Upper lobe of left lung (tissue), 4 donors: Measurements from ENCODE around the gene ABCA13.

ENCODE experiments used
- EP300 ChIP-seq, 4 donors: sonication (generic); formaldehyde crosslinking; IDR thresholded peaks; one replicate each; pipeline ENCODE4 v1.5.1; 2017; ENCODE audit warnings: antibody characterized with exemption in 4 of 4, control low read depth in 2 of 4
- POLR2A ChIP-seq, 4 donors: fragments of 450-650 bp; IDR thresholded peaks; one replicate each; pipeline ENCODE4 v1.5.1; 2016 to 2017; ENCODE audit warnings: antibody characterized with exemption in 4 of 4, mild to moderate bottlenecking in 2 of 4
- POLR2AphosphoS5 ChIP-seq, 2 donors: sonication (generic); formaldehyde crosslinking; IDR thresholded peaks; one replicate each; pipeline ENCODE4 v1.5.1; 2017; ENCODE audit warnings: antibody characterized with exemption in 2 of 2
- TF ChIP-seq, protein P1 (sequence below), 6 experiments: fragments of 450-650 bp in 4 of 6; fragments of 200-600 bp in 2 of 6; sonication (generic) in 2 of 6; IDR thresholded peaks; one replicate each; pipeline ENCODE4 v1.5.1; 2016 to 2019; ENCODE audit warnings: antibody characterized with exemption in 6 of 6

DNA sequence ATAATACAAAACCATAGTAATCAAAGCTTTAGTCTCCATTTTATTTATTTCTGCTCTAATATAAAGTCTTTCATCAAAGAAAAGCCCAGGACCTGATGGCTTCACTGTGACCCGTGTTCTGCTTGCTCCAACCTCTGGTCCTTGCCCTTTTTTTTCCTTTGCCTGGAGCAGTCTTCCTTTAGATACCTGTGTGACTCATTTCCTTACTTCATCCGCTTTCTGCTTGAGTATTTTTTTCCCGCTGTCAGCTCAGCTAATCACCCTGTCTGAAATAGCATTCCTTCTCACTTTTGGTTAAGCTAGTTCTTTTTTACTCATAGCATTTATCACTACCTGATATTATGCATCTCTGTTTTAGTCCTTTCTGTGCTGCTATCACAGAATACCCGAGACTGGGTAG lies 194.8 kb downstream of the ABCA13 start:
- TF ChIP-seq POLR2A (IDR thresholded peaks at IDR 0.05) (no peak), POLR2AphosphoS5 (IDR thresholded peaks at IDR 0.05) (no peak), EP300 (IDR thresholded peaks at IDR 0.05) (no peak)
- TF ChIP-seq, protein P1, sequence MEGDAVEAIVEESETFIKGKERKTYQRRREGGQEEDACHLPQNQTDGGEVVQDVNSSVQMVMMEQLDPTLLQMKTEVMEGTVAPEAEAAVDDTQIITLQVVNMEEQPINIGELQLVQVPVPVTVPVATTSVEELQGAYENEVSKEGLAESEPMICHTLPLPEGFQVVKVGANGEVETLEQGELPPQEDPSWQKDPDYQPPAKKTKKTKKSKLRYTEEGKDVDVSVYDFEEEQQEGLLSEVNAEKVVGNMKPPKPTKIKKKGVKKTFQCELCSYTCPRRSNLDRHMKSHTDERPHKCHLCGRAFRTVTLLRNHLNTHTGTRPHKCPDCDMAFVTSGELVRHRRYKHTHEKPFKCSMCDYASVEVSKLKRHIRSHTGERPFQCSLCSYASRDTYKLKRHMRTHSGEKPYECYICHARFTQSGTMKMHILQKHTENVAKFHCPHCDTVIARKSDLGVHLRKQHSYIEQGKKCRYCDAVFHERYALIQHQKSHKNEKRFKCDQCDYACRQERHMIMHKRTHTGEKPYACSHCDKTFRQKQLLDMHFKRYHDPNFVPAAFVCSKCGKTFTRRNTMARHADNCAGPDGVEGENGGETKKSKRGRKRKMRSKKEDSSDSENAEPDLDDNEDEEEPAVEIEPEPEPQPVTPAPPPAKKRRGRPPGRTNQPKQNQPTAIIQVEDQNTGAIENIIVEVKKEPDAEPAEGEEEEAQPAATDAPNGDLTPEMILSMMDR (IDR thresholded peaks at IDR 0.05) = no peak
